ENCODE measurements around the gene CES4A.
"Not testable (repeated sequence)": the region's sequence is repeated elsewhere in the genome, so short reads cannot be mapped to it uniquely, and the experiment has no call there.

The CES4A gene

DNA sequence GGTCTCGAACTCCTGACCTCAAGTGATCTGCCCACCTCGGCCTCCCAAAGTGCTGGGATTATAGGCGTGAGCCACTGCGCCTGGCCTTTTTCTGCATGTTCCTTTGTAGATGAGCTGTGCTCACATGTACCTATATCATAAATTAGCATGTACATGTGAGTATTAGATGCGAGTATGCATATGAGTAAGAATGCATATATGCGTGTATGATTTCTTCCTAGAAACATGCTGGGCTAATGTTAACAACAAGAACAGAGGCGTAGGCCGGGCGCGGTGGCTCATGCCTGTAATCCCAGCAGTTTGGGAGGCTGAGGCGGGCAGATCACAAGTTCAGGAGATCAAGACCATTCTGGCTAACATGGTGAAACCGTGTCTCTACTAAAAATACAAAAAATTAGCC lies 5.2 kb downstream of the CES4A start:
- not testable (repeated sequence) for DNase-seq

- DNase-seq: no peak
Observed at GRCh38 chr16:66996324-66996982, 8.1 kb downstream of the CES4A start.

DNA sequence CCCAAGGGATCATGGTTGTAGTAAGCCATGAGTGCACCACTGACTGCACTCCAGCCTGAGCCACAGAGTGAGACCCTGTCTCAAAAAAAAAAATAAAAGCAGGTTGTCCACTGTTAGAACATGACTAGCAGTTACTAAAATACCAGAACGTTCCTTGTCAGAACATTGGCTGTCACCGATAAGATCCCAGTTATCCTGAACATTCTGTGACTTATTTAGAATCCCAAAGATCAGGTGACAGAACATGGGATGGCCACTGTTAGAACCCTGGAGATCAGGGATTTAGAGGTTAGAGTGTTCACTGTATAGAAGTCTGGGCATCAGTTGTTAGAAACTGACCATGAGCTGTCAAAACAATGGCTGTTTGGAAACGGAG lies 8.6 kb downstream of the CES4A start:
- no peak for DNase-seq

DNA sequence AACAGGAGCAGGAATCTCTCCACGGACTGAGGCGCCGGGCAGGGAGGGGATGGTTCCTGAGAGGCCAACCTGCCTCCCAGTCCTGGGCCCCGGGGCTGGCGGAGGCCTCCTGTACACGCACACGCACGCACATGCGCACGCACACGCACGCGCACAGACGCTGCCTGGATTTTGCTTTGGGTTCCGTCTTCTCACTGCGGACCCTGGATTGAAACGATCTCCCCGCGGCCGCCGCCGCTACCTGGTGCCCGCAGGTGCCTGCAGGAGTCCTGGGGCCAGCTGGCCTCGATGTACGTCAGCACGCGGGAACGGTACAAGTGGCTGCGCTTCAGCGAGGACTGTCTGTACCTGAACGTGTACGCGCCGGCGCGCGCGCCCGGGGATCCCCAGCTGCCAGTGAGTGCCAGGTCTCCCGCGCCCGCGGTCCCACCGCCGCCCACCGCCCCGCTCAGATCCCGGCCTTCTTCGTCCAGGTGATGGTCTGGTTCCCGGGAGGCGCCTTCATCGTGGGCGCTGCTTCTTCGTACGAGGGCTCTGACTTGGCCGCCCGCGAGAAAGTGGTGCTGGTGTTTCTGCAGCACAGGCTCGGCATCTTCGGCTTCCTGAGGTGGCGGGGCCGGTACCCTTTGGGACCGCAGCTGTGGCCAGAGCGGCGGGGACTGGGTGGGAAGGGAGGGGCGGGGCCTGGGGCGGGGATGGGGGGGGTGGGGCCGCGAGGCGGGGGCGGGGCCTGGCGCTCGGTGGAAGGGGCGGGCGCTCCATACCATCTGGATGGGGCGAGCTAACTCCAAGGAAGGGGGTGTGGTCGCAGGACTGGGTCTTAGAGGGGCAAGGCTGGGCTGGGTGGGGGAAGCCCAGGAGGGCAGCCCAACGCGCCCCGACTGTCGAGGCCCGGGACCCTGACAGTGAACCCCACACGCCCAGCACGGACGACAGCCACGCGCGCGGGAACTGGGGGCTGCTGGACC lies 12.3 kb downstream of the CES4A start:
- peak; percentile 67 for DNase-seq

GRCh38 chr16:67001726-67002125 lies 13.3 kb downstream of the CES4A start:
- DNase-seq: no peak

- DNase-seq: no peak
Observed at GRCh38 chr16:67006930-67007658, 18.7 kb downstream of the CES4A start.

DNA sequence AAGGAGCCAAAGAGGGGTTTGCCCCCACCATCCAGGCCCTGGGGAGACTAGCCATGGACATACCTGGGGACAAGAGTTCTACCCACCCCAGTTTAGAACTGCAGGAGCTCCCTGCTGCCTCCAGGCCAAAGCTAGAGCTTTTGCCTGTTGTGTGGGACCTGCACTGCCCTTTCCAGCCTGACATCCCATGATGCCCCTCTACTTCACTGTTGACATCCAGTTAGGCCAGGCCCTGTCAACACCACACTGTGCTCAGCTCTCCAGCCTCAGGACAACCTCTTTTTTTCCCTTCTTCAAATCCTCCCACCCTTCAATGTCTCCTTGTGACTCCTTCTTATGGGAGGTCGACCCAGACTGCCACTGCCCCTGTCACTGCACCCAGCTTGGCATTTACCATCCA lies 20.8 kb downstream of the CES4A start:
- DNase-seq: no peak

DNA sequence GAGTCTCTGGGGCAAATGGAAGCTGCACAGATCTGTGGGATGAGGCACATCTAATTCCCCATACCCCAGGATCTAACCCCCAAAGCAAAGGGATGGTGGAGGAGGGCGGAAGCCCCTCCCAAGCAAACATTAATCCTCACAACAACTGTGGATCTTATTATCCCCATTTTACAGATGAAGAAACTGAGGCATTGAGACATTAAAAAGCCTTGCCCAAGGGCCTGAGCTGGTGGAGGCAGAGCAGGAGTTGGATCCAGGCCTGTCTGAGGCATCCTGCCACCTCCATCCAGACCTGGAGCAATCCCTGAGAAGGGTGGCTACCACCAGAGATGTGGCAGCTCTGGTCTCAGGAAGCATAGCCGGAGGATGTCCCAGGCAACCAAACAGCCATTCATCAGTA lies 22.9 kb downstream of the CES4A start:
- no peak for DNase-seq

DNA sequence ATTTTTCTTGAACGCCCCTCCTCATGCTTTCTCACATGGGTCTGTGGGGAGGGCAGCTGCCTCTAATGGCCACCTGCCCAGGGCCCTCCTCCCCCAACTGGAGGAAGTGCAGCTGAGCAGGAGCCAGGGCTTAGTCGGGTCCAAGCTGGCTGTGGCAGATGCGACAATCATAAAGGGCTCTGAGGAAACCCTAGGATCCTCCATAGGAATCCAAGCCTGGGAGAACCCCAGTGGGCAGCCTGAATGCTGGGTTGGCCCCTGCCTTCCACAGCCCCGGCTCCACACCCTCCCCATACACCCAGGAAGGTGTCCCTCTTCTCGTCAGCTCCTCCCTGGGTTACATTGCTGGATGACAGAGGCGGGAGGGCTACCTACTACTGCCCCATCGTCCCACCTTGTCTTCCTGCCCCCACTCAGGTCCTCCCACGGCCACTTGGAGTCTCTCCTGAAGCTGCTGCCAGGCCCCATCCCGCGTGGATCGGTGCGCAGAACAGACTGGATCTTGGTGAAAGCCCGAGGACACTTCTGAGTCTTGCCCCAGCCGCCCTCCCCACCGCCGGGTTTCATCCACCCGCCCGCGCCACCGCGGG lies 24.9 kb downstream of the CES4A start:
- DNase-seq: no peak

GRCh38 chr16:67013823-67014633 lies 25.6 kb downstream of the CES4A start:
- DNase-seq: peak; percentile 47

DNA sequence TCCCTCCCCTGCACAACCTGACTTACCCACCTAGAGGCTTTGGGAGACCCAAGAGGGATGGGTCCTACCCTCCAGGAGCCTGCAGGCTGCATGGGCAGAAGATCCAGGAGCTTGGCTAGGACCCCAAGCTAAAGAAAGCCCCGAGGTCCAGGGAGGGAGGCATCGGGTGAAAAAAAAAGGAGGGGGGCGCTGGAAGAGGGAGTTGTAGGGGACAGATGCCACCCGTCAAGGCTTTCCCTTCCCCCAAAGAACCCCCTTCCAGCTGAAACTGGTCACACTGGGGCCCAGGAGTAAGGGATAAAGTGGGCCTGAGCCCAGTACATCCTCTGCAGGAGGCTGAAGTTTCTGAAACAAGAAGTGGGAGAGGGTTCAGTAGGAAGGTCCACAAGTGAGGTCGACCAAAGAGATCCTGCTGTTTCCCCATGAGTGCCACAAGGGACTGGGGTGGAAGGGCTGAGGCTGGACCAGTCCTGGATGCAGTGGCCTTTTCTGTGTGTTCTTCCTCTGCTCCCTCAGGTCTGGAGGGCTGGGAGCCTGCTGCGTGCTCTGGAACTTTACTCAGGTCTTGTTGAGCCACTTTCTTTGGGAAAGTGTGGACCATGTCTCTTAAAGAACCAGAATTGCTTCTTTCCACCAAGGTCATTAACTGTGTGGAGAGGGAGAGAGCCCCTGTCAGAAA lies 26.4 kb downstream of the CES4A start:
- DNase-seq: no peak

DNA sequence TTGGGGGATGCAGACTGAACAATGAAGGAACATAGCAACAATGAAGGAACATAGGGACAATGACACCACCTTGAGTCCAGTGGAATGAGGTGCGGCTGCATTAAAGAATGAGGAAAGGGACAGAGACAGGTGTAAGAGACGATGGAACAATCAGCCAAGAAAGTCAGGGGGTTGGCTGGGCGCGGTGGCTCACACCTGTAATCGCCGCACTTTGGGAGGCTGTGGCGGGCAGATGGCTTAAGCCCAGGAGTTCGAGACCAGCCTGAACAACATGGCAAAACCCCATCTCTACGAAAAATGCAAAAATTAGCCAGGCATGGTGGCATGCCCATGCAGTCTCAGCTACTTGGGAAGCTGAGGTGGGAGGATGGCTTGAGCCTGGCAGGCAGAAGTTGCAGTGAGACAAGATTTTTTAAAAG lies 26.9 kb downstream of the CES4A start:
- no peak for DNase-seq

DNA sequence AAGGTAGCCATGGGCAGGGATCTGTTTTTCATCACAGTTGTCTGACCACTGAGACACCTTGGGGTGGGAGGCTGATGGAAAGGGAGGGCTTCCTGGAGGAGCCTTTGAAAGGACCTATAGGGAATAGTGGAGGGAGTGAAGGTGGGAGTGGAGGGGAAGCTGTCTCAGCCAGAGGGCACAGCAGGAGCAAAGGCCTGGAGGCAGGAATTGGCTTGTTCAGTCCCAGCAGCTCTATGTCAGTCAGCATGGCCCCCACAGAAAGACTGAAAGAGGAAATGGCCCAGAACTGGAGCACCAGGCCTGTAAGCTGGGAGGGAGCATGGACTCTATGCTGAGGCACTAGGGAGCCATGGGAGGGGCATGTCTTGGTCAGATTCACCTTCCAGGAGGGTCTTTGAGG lies 27.8 kb downstream of the CES4A start:
- no peak for DNase-seq

DNA sequence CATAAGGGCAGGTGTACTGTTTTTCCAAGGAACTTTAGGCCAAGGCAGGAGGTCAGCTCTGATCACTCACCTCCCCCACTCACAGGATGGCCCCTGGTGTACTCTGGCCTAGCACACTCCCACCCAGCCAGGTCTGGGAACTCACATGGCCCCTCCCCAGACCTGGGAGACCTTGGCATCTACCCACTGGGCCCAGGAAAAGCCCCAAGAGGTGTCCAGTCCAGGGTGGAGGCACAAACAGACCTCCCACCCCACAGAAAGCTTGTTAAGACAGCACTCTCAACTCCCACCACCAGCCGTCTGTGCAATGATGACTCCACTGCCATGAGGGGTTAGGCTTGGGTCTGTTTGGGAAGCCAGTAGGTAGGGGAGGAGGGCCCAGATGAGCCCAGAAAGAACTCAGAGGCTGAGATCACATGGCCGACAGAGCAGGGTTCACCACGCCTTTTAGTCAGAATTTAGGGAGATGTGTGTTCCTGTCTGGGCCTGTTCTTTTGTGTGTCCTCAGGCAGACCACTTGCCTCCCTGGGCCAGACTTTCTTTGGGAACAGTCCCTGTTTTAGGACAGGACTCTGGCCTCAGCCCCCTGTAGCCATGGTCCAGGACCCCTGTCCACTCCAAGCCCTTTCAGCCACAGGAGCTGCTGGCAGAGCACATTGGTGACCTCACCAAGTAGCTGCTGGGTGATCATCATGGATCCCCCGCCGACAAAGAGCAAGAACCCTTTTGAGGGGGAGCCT lies 28.5 kb downstream of the CES4A start:
- no peak for DNase-seq

DNA sequence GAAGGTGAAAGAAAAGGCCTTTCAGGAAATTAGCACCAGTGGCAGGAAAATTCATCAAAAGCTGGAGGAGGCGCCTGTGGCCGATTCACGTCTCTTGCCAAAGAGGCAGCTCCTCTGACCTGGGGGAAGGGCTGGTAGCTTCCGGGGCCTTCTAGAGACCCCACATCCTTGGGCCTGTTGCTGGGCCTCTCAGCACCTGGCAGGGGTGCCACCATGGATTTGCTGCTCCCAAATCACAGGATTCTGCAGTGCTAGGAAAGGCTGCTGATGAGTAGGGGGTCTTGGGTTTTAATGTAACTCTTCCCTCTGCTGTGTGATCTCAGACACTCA lies 29.0 kb downstream of the CES4A start:
- DNase-seq: no peak

DNA sequence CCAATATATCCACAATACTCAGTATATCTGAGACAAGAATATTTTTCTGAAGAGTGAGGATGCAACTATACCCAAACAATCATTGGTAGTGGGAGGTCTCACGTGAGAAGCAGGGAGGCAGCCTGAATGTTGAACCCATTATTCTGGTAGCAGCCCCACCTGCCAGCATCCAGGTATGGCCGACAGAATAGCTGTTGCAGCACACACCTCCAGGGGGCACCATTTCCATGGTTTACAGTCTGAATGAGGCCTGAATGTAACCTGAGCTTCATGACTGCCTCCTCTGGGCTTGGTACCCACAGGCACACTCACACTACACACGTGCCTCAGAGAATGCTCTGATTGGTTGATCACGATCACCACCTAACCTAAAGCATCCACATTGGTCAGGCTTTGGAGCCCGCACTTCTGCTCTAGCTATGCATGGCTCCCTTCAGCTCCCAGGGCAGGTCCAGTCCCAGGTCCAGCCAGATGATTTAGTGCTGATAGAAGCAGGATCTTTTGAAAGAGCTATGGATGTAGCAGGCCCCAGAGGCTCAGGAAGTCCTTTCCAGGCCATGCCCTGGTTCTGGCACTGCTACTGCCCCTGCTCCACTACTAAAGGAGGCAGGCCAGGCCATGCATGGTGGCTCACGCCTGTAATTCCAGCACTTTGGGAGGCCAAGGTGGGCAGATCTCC lies 29.6 kb downstream of the CES4A start:
- peak; percentile 84 for DNase-seq

GRCh38 chr16:67019171-67019570 lies 30.8 kb downstream of the CES4A start:
- DNase-seq: no peak

DNA sequence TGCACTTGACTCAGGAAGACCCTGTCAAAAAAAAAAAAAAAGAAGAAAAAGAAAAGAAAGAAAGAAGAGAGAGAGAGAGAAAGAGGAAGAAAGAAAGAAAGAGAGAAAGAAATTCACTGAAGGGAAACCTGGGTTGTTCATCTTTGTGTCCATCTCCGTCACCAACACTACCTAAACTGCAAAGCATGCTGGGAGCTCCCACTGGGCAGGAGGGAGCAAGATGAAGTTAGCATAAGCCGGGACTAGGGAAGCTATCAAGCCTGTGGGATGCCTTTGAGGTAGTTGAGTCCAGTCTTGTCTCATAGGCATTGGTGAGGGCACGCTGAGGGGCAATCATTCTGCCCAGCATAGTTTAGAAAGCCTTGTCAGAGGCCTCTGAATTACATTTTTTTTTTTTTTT lies 32.9 kb downstream of the CES4A start:
- no peak for DNase-seq

- no peak for DNase-seq
Observed at GRCh38 chr16:67022531-67023214, 34.3 kb downstream of the CES4A start.

DNA sequence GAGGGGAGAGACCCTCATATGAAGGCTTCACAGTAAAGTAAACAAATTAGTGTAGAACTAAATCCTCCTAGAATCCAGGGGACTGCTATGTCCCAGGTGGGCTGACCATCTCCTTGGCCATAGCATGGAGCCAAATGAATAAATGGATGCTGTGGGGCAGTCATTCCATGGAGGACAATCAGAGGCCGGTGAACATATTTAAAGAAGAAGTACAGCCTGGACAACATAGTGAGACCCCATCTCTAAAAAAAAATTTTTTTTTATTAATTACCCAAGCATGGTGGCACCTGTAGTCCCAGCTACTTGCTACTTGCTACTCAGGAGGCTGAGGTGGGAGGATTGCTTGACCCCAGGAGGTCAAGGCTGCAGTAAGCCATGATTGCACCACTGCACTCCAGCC lies 35.3 kb downstream of the CES4A start:
- no peak for DNase-seq

All from CD4-positive, alpha-beta T cell treated with Interleukin-15 for 1 hour (primary cell).